T-helper 2 cell treated with Interferon-gamma antibody and Interleukin-4, amounts not matched to agents 5 μg/mL and 100 μg/mL, for 36 hours (primary cell): ENCODE results near the gene POR.

Experiments
- DNase-seq: peaks from one replicate; pipeline ENCODE4 v3.0.0; 2021; ENCODE audit warnings: low spot score
- H3K27ac Mint-ChIP-seq: one replicate; pipeline ENCODE4 v1.8.0; 2021; ENCODE audit warnings: mild to moderate bottlenecking, mixed read lengths
- H3K27me3 Mint-ChIP-seq: one replicate; pipeline ENCODE4 v1.8.0; 2021; ENCODE audit warnings: low read depth, mixed read lengths
- H3K36me3 Mint-ChIP-seq: one replicate; pipeline ENCODE4 v1.8.0; 2021; ENCODE audit warnings: low read depth, mixed read lengths
- H3K4me1 Mint-ChIP-seq: one replicate; pipeline ENCODE4 v1.8.0; 2021; ENCODE audit warnings: low read depth, mixed read lengths
- H3K4me3 Mint-ChIP-seq: one replicate; pipeline ENCODE4 v1.8.0; 2022; ENCODE audit warnings: mild to moderate bottlenecking, moderate library complexity, mixed read lengths
- H3K9me3 Mint-ChIP-seq: one replicate; pipeline ENCODE4 v1.8.0; 2021; ENCODE audit warnings: mixed read lengths

POR gene

GRCh38 chr7:75987805-75988567, 73.0 kb downstream of the POR start:
- peaks cover 5% of the 10 kb centered on the region for H3K4me1 Mint-ChIP-seq
- no peak overlapping the region for H3K4me3 Mint-ChIP-seq
- no peaks in the 10 kb centered on the region for H3K9me3 Mint-ChIP-seq
- H3K27me3 Mint-ChIP-seq, result no peaks in the 10 kb centered on the region
- DNase-seq, result no peak
- peaks cover 3% of the 10 kb centered on the region for H3K36me3 Mint-ChIP-seq
- no peak overlapping the region for H3K27ac Mint-ChIP-seq

GRCh38 chr7:75988568-75989499, 73.9 kb downstream of the POR start:
- H3K27me3 Mint-ChIP-seq, result no peaks in the 10 kb centered on the region
- peaks cover 7% of the 10 kb centered on the region for H3K4me1 Mint-ChIP-seq
- no peak for DNase-seq
- no peaks in the 10 kb centered on the region for H3K9me3 Mint-ChIP-seq
- peaks cover 3% of the 10 kb centered on the region for H3K36me3 Mint-ChIP-seq
- no peak overlapping the region for H3K4me3 Mint-ChIP-seq
- H3K27ac Mint-ChIP-seq, result no peak overlapping the region

GRCh38 chr7:75989500-75990388, 74.8 kb downstream of the POR start:
- no peak for DNase-seq
- Mint-ChIP-seq H3K9me3 (no peaks in the 10 kb centered on the region), H3K27ac (no peak overlapping the region), H3K4me1 (peaks cover 7% of the 10 kb centered on the region), H3K4me3 (no peak overlapping the region), H3K36me3 (peaks cover 3% of the 10 kb centered on the region), H3K27me3 (no peaks in the 10 kb centered on the region)

- Mint-ChIP-seq H3K4me3 (no peak overlapping the region), H3K27ac (no peak overlapping the region), H3K36me3 (peaks cover 10% of the 10 kb centered on the region), H3K4me1 (peaks cover 7% of the 10 kb centered on the region), H3K27me3 (no peaks in the 10 kb centered on the region), H3K9me3 (no peaks in the 10 kb centered on the region)
- DNase-seq, result no peak
Observed at GRCh38 chr7:75991531-75992082, 76.7 kb downstream of the POR start.

GRCh38 chr7:75992083-75992755, 77.3 kb downstream of the POR start:
- Mint-ChIP-seq H3K4me3 (no peak overlapping the region), H3K27ac (no peak overlapping the region), H3K4me1 (peaks cover 12% of the 10 kb centered on the region), H3K9me3 (no peaks in the 10 kb centered on the region), H3K36me3 (peaks cover 10% of the 10 kb centered on the region), H3K27me3 (no peaks in the 10 kb centered on the region)
- no peak for DNase-seq

- Mint-ChIP-seq H3K36me3 (peaks cover 15% of the 10 kb centered on the region), H3K4me3 (peak overlapping the region; percentile 76), H3K9me3 (no peaks in the 10 kb centered on the region), H3K27me3 (no peaks in the 10 kb centered on the region), H3K27ac (peak overlapping the region; percentile 67), H3K4me1 (peaks cover 19% of the 10 kb centered on the region)
- peak; percentile 22 for DNase-seq
Observed at GRCh38 chr7:75993689-75994387, 78.9 kb downstream of the POR start.

- DNase-seq, result peak; percentile 94
- no peaks in the 10 kb centered on the region for H3K9me3 Mint-ChIP-seq
- H3K4me3 Mint-ChIP-seq, result peak within 1 kb of the TSS; percentile 76
- H3K36me3 Mint-ChIP-seq, result peaks cover 18% of the 10 kb centered on the region
- no peaks in the 10 kb centered on the region for H3K27me3 Mint-ChIP-seq
- peak within 1 kb of the TSS; percentile 67 for H3K27ac Mint-ChIP-seq
- peaks cover 19% of the 10 kb centered on the region for H3K4me1 Mint-ChIP-seq
Observed at GRCh38 chr7:75994388-75995051, 79.6 kb downstream of the POR start, which contains the start of gene TMEM120A. Gene TMEM120A, minus strand, starts transcription at chr7:75994595. Its CDS starts 25 bp downstream, at chr7:75994570.

GRCh38 chr7:75995052-75995471, 80.1 kb downstream of the POR start:
- Mint-ChIP-seq H3K27me3 (no peaks in the 10 kb centered on the region), H3K27ac (no peak overlapping the region), H3K4me3 (peak overlapping the region; percentile 75), H3K4me1 (peaks cover 18% of the 10 kb centered on the region), H3K9me3 (no peaks in the 10 kb centered on the region), H3K36me3 (peaks cover 18% of the 10 kb centered on the region)
- no peak for DNase-seq

GRCh38 chr7:75995996-75996395, 81.0 kb downstream of the POR start:
- peak overlapping the region; percentile 42 for H3K4me3 Mint-ChIP-seq
- H3K27me3 Mint-ChIP-seq, result no peaks in the 10 kb centered on the region
- no peak overlapping the region for H3K27ac Mint-ChIP-seq
- no peaks in the 10 kb centered on the region for H3K9me3 Mint-ChIP-seq
- DNase-seq, result no peak
- H3K4me1 Mint-ChIP-seq, result peaks cover 15% of the 10 kb centered on the region
- H3K36me3 Mint-ChIP-seq, result peaks cover 21% of the 10 kb centered on the region

GRCh38 chr7:75996476-75996875, 81.5 kb downstream of the POR start:
- H3K9me3 Mint-ChIP-seq, result no peaks in the 10 kb centered on the region
- no peak overlapping the region for H3K4me3 Mint-ChIP-seq
- peaks cover 15% of the 10 kb centered on the region for H3K4me1 Mint-ChIP-seq
- H3K36me3 Mint-ChIP-seq, result peaks cover 23% of the 10 kb centered on the region
- H3K27me3 Mint-ChIP-seq, result no peaks in the 10 kb centered on the region
- DNase-seq, result no peak
- H3K27ac Mint-ChIP-seq, result no peak overlapping the region

- H3K27me3 Mint-ChIP-seq, result no peaks in the 10 kb centered on the region
- no peak for DNase-seq
- H3K4me3 Mint-ChIP-seq, result no peak overlapping the region
- peaks cover 25% of the 10 kb centered on the region for H3K36me3 Mint-ChIP-seq
- H3K4me1 Mint-ChIP-seq, result peaks cover 15% of the 10 kb centered on the region
- H3K9me3 Mint-ChIP-seq, result no peaks in the 10 kb centered on the region
- no peak overlapping the region for H3K27ac Mint-ChIP-seq
Observed at GRCh38 chr7:75998038-75998437, 83.1 kb downstream of the POR start.

GRCh38 chr7:76000566-76000965, 85.6 kb downstream of the POR start:
- Mint-ChIP-seq H3K36me3 (peaks cover 36% of the 10 kb centered on the region), H3K4me1 (peaks cover 13% of the 10 kb centered on the region), H3K4me3 (no peak overlapping the region), H3K27ac (no peak overlapping the region), H3K9me3 (no peaks in the 10 kb centered on the region), H3K27me3 (no peaks in the 10 kb centered on the region)
- no peak for DNase-seq
